Hepatocyte (in vitro differentiated cells): Measurements from ENCODE around the gene PDE1C. TPM values are rescaled to one million over a fixed set of nuclear protein-coding genes. Genes with fewer than 3 reads are reported as not detected.

Experiments
- DNase-seq: peaks from one replicate; pipeline ENCODE4 v3.0.0-alpha.2; 2016; ENCODE audit warnings: low spot score
- H2AFZ ChIP-seq: fragments of 200-600 bp; sonication (generic); 2 replicates; pipeline ENCODE4 v1.6.0; 2016; ENCODE audit warnings: antibody characterized with exemption, mild to moderate bottlenecking
- H3K27ac ChIP-seq: fragments of 200-600 bp; sonication (generic); 2 replicates; pipeline ENCODE4 v1.5.1; 2016; ENCODE audit warnings: mild to moderate bottlenecking
- H3K27me3 ChIP-seq: fragments of 200-600 bp; sonication (generic); 2 replicates; pipeline ENCODE4 v1.6.1; 2016
- H3K36me3 ChIP-seq: fragments of 200-600 bp; sonication (generic); replicated peaks from 2 replicates; pipeline ENCODE4 v1.5.1; 2016; ENCODE audit warnings: low read depth; ENCODE audit not compliant: insufficient read depth
- H3K4me1 ChIP-seq: fragments of 200-600 bp; sonication (generic); 2 replicates; pipeline ENCODE4 v1.5.1; 2016; ENCODE audit warnings: mild to moderate bottlenecking, moderate library complexity; ENCODE audit not compliant: insufficient read depth
- H3K4me2 ChIP-seq: fragments of 200-600 bp; sonication (generic); 2 replicates; pipeline ENCODE4 v1.6.0; 2016
- H3K4me3 ChIP-seq: fragments of 200-600 bp; sonication (generic); 2 replicates; pipeline ENCODE4 v1.5.1; 2016; ENCODE audit warnings: mild to moderate bottlenecking
- H3K79me2 ChIP-seq: fragments of 200-600 bp; sonication (generic); 2 replicates; pipeline ENCODE4 v1.6.0; 2017; ENCODE audit warnings: mild to moderate bottlenecking
- H3K9me2 ChIP-seq: fragments of 200-600 bp; sonication (generic); replicated peaks from 2 replicates; pipeline ENCODE4 v1.6.0; 2017; ENCODE audit warnings: mild to moderate bottlenecking; ENCODE audit not compliant: insufficient read depth
- H3K9me3 ChIP-seq: fragments of 200-600 bp; sonication (generic); 2 replicates; pipeline ENCODE4 v1.5.1; 2016; ENCODE audit warnings: low read depth, mild to moderate bottlenecking
- H4K20me1 ChIP-seq: fragments of 200-600 bp; sonication (generic); 2 replicates; pipeline ENCODE4 v1.6.0; 2016; ENCODE audit warnings: mild to moderate bottlenecking; ENCODE audit not compliant: insufficient read depth, poor library complexity, severe bottlenecking
- EZH2 ChIP-seq: fragments of 200-600 bp; sonication (generic); IDR thresholded peaks from 2 replicates; pipeline ENCODE4 v1.6.1; 2016; ENCODE audit warnings: antibody characterized with exemption, mild to moderate bottlenecking, borderline replicate concordance
- EZH2phosphoT487 ChIP-seq: fragments of 200-600 bp; sonication (generic); IDR thresholded peaks from one replicate; pipeline ENCODE4 v1.6.1; 2018; ENCODE audit warnings: antibody characterized with exemption, mild to moderate bottlenecking, low read depth, moderate library complexity; ENCODE audit not compliant: unreplicated experiment, severe bottlenecking
- WGBS: methylation state at CpG from one replicate; pipeline ENCODE4 v1.1.6; 2016; ENCODE audit warnings: low lambda C conversion rate; ENCODE audit errors: missing lambda C conversion rate; 5-methylcytosine and 5-hydroxymethylcytosine counted together
- polyA plus RNA-seq: library from polyadenylated mRNA; unstranded; fragments of >200 nt; fragmentation: Nextera tagmentation; extraction: Ambion mirVana; gene quantifications from 2 replicates; pipeline ENCODE4 v1.2.1, GENCODE V29; 2016
- total RNA-seq: library from RNA; depleted of rRNA; stranded (reverse); fragments of >200 nt; gene quantifications from 2 replicates; pipeline ENCODE4 v1.2.3, GENCODE V29; 2014
- TF ChIP-seq, protein P1 (sequence below): fragments of 200-600 bp; sonication (generic); IDR thresholded peaks from 2 replicates; pipeline ENCODE4 v1.5.1; 2016; ENCODE audit warnings: antibody characterized with exemption, mild to moderate bottlenecking; ENCODE audit not compliant: poor library complexity

Gene PDE1C
- total and polyA plus RNA-seq, 2 experiments from 2014 or later, result 1.8 to 5.0 TPM

DNA sequence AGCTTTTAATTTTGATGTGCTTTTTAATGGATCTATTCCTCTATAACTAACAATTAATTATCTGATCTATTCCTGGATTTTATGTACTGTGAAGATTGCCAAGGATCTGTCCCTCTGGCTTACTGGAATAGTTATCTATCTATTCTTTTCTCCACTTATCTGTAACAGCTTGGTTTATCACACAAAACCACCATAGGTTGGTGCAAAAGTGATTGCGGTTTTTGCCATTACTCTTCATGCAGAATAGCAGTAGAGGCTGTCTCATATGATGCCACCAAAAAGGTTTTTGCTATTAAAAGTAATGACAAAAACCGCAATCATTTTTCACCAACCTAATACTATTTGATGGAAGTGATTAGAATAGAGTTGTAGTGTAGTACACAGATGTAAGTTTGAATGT lies 115.7 kb downstream of the PDE1C start:
- Histone ChIP-seq H2AFZ (no peak overlapping the region), H3K27ac (no peak overlapping the region), H3K4me1 (no peaks in the 10 kb centered on the region), H3K4me3 (no peak overlapping the region), H3K36me3 (no peaks in the 10 kb centered on the region), H3K4me2 (no peak overlapping the region), H3K79me2 (no peaks in the 10 kb centered on the region), H3K9me3 (no peaks in the 10 kb centered on the region), H4K20me1 (no peaks in the 10 kb centered on the region), H3K9me2 (no peaks in the 10 kb centered on the region), H3K27me3 (no peaks in the 10 kb centered on the region)
- 90% methylated on average over 2 of the region's 2 CpGs for WGBS
- no peak for DNase-seq
- TF ChIP-seq EZH2phosphoT487 (no peak), EZH2 (no peak)
- TF ChIP-seq, protein P1, sequence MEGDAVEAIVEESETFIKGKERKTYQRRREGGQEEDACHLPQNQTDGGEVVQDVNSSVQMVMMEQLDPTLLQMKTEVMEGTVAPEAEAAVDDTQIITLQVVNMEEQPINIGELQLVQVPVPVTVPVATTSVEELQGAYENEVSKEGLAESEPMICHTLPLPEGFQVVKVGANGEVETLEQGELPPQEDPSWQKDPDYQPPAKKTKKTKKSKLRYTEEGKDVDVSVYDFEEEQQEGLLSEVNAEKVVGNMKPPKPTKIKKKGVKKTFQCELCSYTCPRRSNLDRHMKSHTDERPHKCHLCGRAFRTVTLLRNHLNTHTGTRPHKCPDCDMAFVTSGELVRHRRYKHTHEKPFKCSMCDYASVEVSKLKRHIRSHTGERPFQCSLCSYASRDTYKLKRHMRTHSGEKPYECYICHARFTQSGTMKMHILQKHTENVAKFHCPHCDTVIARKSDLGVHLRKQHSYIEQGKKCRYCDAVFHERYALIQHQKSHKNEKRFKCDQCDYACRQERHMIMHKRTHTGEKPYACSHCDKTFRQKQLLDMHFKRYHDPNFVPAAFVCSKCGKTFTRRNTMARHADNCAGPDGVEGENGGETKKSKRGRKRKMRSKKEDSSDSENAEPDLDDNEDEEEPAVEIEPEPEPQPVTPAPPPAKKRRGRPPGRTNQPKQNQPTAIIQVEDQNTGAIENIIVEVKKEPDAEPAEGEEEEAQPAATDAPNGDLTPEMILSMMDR, result no peak

DNA sequence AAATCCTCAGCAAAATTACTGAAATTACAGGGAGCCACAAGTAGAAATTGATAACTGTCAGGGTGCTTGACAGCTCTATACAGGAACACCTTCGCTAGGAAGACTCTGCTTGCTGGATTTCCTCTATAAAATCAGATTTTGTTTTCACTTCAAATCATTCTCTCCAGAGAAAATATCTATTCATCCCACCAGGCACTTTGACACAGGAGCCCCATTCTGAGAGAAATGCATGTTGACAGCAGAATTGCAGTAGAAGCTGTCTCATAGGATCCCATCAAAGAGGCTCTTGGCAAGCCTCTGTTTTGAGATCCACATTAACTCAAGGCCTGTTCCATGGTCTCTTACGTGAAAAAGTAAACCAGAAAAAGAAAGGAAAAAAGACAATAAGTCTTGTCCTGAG lies 116.8 kb downstream of the PDE1C start:
- Histone ChIP-seq H3K4me2 (no peak overlapping the region), H3K9me3 (no peaks in the 10 kb centered on the region), H3K9me2 (no peaks in the 10 kb centered on the region), H3K27me3 (no peaks in the 10 kb centered on the region), H3K36me3 (no peaks in the 10 kb centered on the region), H3K4me1 (peaks cover 6% of the 10 kb centered on the region), H2AFZ (no peak overlapping the region), H3K4me3 (no peak overlapping the region), H3K27ac (no peak overlapping the region), H3K79me2 (no peaks in the 10 kb centered on the region), H4K20me1 (no peaks in the 10 kb centered on the region)
- DNase-seq, result no peak
- TF ChIP-seq EZH2phosphoT487 (no peak), EZH2 (no peak)
- TF ChIP-seq, protein P1, result no peak
- WGBS, result 89% methylated on average over 2 of the region's 2 CpGs

DNA sequence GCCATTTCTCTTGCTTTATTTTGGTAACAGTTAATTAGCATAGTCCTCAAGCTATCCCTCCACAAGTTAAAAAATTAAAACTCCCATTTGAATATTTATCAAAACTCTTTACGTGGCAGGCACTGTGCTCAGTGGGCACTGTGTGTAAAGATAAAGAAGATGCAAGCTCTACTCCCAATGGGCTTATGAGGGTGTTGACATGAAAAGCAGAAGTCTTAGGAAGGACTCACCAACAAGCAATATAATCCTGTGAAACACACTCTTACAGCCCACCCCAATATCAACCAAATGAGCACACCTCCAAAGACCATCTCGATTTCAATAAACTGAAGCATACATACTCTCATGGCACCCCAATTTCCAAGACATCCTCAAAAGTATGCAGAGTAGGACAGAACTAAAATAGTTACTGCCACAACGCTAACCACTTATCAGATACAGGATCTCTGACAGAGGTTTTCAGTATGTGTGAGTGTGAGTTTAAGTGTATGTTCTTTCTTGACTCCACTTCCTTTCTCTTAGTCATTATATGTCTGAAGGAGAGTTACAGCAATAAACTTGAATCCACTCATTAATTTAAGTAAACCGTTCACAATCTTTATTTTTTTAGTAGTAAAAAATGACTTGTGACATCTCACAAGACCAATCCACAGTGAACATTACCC lies 120.0 kb downstream of the PDE1C start:
- Histone ChIP-seq H3K9me2 (no peaks in the 10 kb centered on the region), H2AFZ (no peak overlapping the region), H3K4me1 (peaks cover 15% of the 10 kb centered on the region), H3K27ac (peak overlapping the region; percentile 6), H3K4me2 (no peak overlapping the region), H3K9me3 (peaks cover 4% of the 10 kb centered on the region), H3K4me3 (no peak overlapping the region), H4K20me1 (no peaks in the 10 kb centered on the region), H3K79me2 (no peaks in the 10 kb centered on the region), H3K36me3 (no peaks in the 10 kb centered on the region), H3K27me3 (no peaks in the 10 kb centered on the region)
- TF ChIP-seq, protein P1, result no peak
- 74% methylated on average over 4 of the region's 4 CpGs for WGBS
- DNase-seq, result no peak
